ENCODE measurements around the gene SETD2. TPM values are rescaled to one million over a fixed set of nuclear protein-coding genes. Genes with fewer than 3 reads are reported as not detected.
A peak's percentile ranks its signal among the peaks of the same experiment; 100 is the strongest.

Gene SETD2
- total RNA-seq, 2 donors from 2014 or later, result 59.0 to 61.5 TPM

- WGBS, 2 experiments (ENCODE audit: insufficient coverage in 1 of 2, insufficient read length in 1 of 2), result 96 to 100% methylated on average over 5 of the region's 5 CpGs
- Histone ChIP-seq H3K4me3 (ENCODE audit: low read length) (no peak overlapping the region), H3K36me3 (ENCODE audit: control insufficient read depth, insufficient read depth, low read length) (peaks cover 49% of the 10 kb centered on the region), H3K9ac (ENCODE audit: extremely low read depth, low read length, poor library complexity, severe bottlenecking) (no peak overlapping the region), H3K27me3 (ENCODE audit: control insufficient read depth, insufficient read depth, low read length, poor library complexity, severe bottlenecking) (no peaks in the 10 kb centered on the region), H3K27ac (ENCODE audit: low read depth, low read length) (no peak overlapping the region), H3K4me1 (ENCODE audit: control insufficient read depth, insufficient read depth, low read length) (no peaks in the 10 kb centered on the region), H3K9me3 (ENCODE audit: control insufficient read depth, low read length) (no peaks in the 10 kb centered on the region)
- H3K4me1 Mint-ChIP-seq, result no peaks in the 10 kb centered on the region
- peaks cover 48% of the 10 kb centered on the region for H3K36me3 Mint-ChIP-seq (ENCODE audit: low read depth)
- no peak overlapping the region for H3K27ac Mint-ChIP-seq
- TF ChIP-seq CTCF (conservative IDR thresholded peaks at IDR 0.05), result no peak
- H3K27me3 Mint-ChIP-seq (ENCODE audit: insufficient read depth), result no peaks in the 10 kb centered on the region
- no peak for DNase-seq
- no peaks in the 10 kb centered on the region for H3K9me3 Mint-ChIP-seq
- H3K4me3 Mint-ChIP-seq, result no peak overlapping the region
Observed at GRCh38 chr3:47176582-47176981, 12.7 kb upstream of the SETD2 start.

GRCh38 chr3:47163169-47164006 lies 525 bp downstream of the SETD2 start:
- peak overlapping the region; percentile 97 for H3K9ac ChIP-seq (ENCODE audit: extremely low read depth, low read length, poor library complexity, severe bottlenecking)
- DNase-seq, result peak; percentile 73
- TF ChIP-seq CTCF (conservative IDR thresholded peaks at IDR 0.05), result no peak
- Mint-ChIP-seq H3K9me3 (no peaks in the 10 kb centered on the region), H3K4me1 (peaks cover 32% of the 10 kb centered on the region), H3K36me3 (ENCODE audit: low read depth) (peaks cover 2% of the 10 kb centered on the region), H3K27ac (peak overlapping the region; percentile 98), H3K27me3 (ENCODE audit: insufficient read depth) (no peaks in the 10 kb centered on the region), H3K4me3 (peak overlapping the region; percentile 78)
- 0 to 1% methylated on average over 14 to 103 of the region's 106 CpGs for WGBS, 2 experiments (ENCODE audit: insufficient coverage in 1 of 2, insufficient read length in 1 of 2)
- H3K9me3 ChIP-seq (ENCODE audit: control insufficient read depth, low read length), result no peaks in the 10 kb centered on the region
- peak overlapping the region; percentile 92 for H3K4me3 ChIP-seq (ENCODE audit: low read length)
- H3K27me3 ChIP-seq (ENCODE audit: control insufficient read depth, insufficient read depth, low read length, poor library complexity, severe bottlenecking), result no peaks in the 10 kb centered on the region
- H3K36me3 ChIP-seq (ENCODE audit: control insufficient read depth, insufficient read depth, low read length), result peaks cover 16% of the 10 kb centered on the region
- peaks cover 4% of the 10 kb centered on the region for H3K4me1 ChIP-seq (ENCODE audit: control insufficient read depth, insufficient read depth, low read length)
- peak overlapping the region; percentile 94 for H3K27ac ChIP-seq (ENCODE audit: low read depth, low read length)

GRCh38 chr3:47162697-47163168 lies 1.2 kb downstream of the SETD2 start:
- H3K4me3 Mint-ChIP-seq, result peak overlapping the region; percentile 78
- 2 to 7% methylated on average over 9 to 10 of the region's 10 CpGs for WGBS, 2 experiments (ENCODE audit: insufficient coverage in 1 of 2, insufficient read length in 1 of 2)
- Histone ChIP-seq H3K27me3 (ENCODE audit: control insufficient read depth, insufficient read depth, low read length, poor library complexity, severe bottlenecking) (no peaks in the 10 kb centered on the region), H3K27ac (ENCODE audit: low read depth, low read length) (peak overlapping the region; percentile 94), H3K9ac (ENCODE audit: extremely low read depth, low read length, poor library complexity, severe bottlenecking) (peak overlapping the region; percentile 97), H3K4me1 (ENCODE audit: control insufficient read depth, insufficient read depth, low read length) (peaks cover 4% of the 10 kb centered on the region), H3K36me3 (ENCODE audit: control insufficient read depth, insufficient read depth, low read length) (peaks cover 16% of the 10 kb centered on the region), H3K9me3 (ENCODE audit: control insufficient read depth, low read length) (no peaks in the 10 kb centered on the region), H3K4me3 (ENCODE audit: low read length) (peak overlapping the region; percentile 92)
- no peak for DNase-seq
- no peak for TF ChIP-seq CTCF (conservative IDR thresholded peaks at IDR 0.05)
- peaks cover 36% of the 10 kb centered on the region for H3K4me1 Mint-ChIP-seq
- peak overlapping the region; percentile 97 for H3K27ac Mint-ChIP-seq
- no peaks in the 10 kb centered on the region for H3K9me3 Mint-ChIP-seq
- peaks cover 2% of the 10 kb centered on the region for H3K36me3 Mint-ChIP-seq (ENCODE audit: low read depth)
- H3K27me3 Mint-ChIP-seq (ENCODE audit: insufficient read depth), result no peaks in the 10 kb centered on the region

Measured in endodermal cell (in vitro differentiated cells).